ENCODE data around the gene SIGLECL1.

Gene SIGLECL1

DNA sequence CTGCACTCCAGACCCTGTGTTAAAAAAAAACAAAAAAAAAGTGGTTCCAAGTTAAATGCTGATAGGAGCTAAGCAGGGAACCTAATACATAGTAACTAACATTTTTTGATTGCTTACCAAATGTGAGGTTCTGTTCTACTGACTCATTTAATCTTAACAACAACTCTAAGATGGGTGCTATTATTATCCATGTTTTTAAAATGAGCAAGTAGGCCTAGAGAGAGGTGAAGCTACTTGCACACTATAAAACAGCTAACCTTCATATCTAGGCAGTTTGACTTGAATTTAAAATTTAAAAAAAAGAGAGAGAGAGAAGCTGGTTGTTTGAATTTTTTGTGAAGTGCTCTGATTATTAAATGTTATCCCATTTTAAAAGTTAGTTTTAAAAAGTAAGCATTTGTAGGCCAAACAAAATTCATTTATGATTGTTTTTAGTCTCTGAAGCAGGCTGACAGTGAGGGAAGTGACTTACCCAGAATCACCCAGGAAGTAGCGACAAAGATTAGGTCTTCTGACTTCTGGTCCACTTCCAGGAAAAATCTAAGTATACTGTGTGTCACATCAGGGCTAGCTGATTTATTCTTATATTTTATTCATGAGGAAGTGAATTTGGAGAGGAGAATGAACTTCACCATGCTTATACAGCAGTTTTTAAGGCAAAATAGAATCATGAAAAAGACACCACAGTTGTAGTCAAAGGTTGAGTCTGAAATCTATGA lies 2.4 kb downstream of the SIGLECL1 start:
- DNase-seq = no peak

DNA sequence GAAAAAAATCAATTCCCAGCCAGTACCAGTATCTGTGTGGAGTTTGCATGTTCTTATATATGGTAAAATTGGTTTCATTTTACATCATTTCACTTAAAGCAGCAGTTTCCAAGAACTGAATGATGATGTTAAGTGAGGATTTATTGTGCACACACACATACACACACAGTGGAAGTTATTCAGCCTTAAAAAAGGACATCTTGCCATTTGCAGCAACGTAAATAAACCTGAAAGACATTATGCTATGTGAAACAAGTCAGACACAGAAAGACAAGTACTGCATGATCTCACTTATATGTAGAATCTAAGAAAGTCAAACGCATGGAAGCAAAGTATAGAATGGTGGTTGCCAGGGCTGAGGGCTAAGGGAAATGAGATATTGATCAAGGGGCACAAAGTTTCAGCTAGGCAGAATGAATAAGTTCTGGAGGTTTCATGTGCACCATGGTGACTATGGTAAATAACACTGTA lies 5.3 kb downstream of the SIGLECL1 start:
- DNase-seq = no peak

DNA sequence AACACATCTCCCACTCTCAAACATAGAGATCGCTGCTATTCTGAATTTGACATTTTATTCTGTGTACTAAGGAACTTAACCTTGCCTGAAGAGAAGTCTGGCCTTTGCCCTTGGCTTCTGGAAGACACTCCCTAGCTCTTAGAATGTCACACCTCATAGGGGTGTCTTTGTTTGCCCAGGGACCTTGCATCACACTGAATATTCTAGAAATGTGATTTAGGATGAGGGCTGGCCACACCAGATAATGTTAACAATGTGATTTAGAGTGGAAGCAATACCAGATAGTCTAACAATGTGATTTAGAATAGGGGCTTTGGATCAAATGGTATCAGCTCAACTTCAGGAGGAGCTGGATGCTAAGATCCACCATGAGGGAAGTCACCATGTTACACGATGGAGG lies 6.6 kb downstream of the SIGLECL1 start:
- no peak for DNase-seq

DNA sequence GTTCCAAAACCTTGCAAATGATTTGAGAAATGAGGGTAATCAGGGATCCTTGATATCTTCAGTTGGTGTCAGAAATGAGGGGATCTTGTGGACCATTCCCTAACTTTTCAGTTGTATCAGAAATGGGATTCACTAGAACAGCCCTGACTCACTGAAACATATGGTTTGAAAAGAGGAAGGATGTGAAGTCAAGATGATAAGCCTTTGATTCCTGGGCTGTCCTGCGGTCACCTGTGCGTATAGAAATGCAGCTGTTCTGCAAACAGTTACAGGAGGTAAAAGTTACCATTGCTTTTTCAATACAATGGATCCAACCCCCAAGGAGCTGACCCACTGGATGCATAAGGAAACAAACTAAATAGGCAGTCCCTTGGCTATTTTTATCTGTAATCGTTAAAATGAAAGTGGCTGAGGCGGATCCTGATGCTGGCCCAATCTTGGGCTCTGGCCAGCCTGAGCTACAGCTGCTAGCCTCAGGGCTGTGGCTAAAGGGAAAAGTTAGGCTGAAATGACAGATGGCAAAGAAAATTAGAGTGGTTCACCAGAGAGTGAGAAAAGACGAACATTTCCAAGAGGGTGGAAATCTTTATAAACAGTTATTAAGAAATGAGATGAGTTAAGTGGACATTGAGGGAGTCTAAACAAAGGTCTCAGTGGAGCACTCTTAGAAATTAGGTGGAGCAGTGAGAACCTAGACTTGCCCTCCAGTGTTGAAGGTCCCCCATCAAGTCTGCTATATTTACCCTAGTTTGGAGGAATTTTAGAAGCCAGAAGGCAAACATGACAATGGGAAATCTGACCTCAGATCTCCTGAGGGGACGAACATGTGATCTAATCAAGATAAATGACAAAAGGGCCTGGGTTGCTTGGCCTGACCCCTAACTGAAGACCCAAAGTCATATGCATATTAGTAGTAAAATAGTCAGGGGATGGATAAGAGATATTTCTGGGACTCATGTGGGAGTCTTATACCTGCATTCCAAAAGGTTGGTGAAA lies 7.6 kb downstream of the SIGLECL1 start:
- no peak for DNase-seq

DNA sequence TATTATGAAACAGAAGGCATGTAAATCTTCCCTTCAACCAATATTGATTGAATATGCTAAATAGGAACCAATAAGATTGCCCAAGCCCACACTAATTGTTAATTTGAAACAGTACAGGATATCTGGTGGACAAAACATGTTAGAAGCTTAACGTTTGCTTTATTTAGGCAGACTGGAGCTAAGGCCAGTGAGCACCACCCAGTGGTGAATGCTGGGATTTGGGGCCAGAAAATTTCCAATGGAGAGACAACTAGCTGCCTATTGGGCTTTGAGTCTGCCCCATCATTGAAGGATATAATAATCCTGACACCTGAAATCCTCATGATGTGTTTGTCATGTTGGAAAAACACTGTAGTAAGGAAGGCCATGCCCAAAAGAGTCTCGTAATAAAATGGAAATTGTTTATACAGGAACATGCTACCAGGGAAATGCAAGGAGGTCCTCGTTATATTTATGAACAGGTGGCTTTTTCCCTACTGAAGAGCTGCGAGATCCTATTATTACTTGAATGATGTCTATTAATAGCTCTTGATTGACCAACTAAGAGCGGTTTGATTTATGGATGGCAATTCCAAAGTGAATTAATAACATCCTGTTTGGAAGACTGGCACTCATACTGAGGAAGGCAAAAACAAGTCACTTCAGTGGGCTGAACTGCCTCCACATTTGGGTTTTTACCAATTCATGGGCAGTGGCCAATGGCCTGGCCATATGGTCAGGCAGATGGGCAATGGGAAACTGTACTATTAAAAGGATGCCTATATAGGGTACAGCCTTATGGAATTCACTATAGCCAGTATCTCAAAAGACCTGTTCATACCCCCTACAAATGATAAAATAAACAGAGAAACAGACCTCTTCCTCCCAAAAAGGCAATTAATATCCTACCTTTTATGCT lies 8.7 kb downstream of the SIGLECL1 start:
- peak; percentile 9 for DNase-seq

DNA sequence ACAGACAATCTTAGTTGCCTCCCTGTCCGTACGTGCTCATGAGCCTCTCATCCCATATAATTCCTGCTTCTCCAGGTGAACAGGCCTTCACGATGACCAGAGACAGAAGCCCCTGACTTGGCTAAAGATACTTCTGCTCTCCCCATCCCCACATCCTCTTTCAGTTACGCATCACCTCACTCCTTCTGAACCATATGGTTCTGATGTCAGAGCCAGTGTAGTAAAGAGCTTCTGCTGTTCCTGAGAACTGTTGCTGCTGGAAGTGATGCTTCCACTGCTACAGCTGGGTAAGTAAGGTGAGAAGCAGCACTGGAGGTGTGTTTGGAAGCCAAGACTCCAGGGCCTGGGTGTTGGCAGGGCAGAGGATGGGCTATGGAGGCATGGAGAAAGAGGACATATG lies 12.9 kb downstream of the SIGLECL1 start:
- DNase-seq = no peak

DNA sequence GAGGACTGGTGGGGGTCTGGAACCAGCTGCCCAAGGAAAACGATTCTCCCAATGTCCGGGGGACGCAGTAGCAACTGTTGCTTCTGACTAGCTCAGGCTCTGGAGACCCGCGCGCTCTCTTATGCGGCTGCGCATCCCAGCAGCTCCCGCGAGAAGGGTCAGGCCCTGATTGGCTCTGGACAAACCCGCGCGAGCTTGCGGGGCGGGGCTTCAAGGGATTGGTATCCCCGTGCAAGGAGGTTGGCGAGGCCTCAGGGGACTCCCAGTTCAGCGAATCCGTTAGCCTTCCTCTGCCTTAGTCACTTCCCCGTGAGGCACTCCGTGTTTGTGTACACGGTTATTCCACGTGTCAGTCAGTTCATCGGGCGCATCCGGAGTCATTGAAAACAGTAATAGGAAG lies 20.2 kb downstream of the SIGLECL1 start:
- DNase-seq = no peak

DNA sequence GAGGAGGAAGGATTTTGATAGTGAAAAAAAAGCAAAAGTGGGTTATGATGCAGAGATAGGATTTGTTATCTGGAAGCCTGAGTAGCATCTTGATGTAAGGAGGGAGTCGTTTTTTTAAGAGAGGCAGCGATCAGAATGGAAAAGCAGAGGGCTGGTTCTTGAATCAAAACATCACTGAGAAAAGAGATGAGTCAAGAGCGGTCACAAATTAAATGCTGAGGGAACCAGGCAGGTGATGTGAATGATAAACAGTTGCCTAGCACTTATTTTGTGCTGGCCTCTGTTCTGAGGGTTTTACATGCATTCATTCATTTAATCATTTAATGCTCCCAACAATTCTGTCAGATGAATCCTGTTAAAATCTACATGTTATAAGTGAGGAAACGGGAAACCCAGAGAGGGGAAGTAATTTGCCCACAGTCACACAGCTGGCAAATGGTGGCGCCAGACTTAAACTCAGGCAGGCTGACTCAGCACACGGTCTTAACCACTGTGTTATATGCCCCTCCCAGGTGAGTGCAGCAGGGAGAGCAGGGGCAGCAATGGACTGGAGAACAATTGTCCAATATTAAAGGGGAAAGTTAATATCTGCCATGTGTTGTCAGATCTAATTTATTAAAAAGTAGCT lies 21.4 kb downstream of the SIGLECL1 start:
- no peak for DNase-seq

DNA sequence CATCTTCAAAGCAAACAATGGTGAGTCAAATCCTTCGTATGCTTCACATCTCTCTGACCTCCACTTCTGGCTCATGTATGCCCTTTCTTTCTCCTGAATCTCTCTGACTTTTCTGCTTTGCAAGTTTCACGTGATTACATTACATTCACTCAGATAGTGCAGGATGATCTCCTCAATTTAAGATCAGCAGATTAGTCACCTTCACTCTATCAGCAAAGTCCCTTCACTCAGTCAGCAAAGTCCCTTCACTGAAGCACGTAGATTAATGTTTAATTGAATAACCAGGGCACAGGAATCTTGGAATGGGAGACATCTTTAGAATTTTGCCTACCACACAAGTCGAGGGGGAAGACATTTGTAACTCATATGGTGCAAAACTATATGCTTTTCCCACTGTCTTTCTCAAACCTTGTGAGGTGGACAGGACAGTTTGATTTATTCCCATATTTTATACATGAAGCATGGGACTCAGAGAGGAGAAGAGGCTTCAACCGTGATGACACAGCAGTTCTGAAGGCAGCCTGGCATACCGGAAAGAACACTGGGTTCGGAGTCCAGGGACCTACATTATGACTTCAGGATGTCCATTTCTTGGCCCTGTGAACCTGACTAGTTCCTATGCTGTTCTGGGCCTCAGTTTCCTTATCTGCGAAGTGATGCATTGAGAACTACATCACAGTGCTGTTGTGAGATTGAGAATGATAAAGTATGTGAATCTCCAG lies 23.3 kb downstream of the SIGLECL1 start:
- no peak for DNase-seq

DNA sequence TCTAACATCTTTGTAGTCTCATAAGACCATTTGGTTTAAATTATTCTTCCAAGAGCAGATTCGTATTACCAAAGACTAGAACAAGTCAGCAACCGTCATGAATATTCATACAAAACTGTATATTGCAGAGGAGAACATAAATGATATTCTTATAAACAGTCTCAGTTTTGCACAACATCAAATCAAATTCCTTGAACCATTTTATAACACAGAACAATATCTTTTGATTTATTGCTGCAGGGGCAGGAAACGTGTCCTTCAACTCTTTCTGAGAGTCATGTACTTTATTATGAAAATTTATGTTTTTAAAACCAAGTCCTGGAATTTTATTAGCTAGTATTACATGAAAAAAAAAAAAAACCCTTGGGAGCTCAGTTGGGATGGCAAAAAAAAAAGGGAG lies 26.2 kb downstream of the SIGLECL1 start:
- no peak for DNase-seq

DNA sequence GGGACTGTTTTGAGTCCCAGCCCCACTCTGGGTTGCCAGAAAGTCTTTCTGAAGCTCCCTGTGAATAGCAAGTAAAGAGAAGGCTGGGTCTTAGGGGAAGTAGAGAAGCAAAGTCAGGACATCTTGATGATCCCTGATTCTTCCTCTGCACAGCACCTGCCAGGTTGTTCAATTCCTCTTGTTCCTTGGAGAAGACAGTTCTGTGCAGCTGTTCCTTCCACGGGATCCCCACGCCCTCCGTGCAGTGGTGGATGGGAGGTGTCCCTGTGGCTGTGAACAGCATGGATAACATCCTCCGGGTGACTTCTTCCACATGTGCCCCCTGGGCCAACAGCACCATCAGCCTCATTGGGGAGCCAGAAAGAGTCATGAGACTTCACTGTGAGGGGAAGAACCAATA lies 31.5 kb downstream of the SIGLECL1 start:
- DNase-seq = no peak

DNA sequence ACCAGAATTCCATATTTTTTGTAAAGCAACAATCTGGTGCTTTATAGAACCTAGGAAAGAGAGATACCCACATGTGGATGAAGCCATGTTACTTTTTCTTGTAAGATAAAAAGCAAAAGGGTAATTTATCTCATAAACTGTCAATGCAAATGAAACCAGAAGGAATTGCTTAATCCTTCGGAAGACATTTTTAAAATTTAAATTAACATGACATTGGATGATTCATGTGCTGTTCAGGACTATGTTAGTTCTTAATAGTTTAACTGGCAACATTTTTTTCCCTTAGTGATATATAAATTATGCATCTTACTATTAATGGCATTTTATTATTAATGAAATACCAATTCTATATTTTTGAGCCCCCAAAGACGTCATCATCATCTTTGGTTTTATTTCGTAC lies 34.8 kb downstream of the SIGLECL1 start:
- DNase-seq = no peak

DNA sequence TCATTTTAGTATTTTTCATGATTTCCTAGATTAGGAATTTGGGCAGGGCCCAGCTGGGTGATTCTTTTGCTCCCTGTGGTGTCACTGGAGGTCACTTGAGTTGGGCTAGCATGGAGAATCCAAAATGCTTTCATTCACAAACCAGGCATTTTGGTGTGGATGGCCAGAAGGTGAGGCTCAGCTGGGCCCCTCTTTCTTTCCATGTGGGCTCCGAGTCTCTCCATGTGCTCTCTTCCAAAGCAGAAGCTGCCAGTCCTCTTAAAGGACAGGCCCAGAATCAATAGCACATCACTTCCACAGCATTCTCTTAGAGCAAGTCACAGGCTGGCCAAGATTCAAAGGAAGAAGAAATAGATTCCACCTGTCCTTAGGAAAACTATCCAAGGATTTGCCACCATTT lies 38.8 kb downstream of the SIGLECL1 start:
- no peak for DNase-seq

DNA sequence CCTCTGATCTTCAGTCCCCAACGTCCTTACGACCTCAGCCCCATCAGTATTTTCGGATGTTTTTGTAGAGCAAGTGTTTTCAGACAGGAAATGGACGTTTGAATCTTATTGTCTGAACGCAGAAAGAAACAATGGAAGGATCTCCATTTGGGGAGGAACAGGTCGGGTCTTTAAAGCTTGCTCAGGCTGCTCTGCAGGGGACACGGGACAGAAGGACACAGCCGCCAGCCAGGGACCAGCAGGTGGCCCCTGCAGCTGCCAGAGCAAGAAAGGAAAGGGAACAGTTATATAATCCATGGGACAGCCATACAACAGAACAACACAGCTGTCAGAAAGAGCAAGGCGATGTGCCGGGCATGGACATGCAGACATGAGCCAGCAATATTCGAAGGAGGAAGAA lies 42.1 kb downstream of the SIGLECL1 start:
- DNase-seq = no peak

DNA sequence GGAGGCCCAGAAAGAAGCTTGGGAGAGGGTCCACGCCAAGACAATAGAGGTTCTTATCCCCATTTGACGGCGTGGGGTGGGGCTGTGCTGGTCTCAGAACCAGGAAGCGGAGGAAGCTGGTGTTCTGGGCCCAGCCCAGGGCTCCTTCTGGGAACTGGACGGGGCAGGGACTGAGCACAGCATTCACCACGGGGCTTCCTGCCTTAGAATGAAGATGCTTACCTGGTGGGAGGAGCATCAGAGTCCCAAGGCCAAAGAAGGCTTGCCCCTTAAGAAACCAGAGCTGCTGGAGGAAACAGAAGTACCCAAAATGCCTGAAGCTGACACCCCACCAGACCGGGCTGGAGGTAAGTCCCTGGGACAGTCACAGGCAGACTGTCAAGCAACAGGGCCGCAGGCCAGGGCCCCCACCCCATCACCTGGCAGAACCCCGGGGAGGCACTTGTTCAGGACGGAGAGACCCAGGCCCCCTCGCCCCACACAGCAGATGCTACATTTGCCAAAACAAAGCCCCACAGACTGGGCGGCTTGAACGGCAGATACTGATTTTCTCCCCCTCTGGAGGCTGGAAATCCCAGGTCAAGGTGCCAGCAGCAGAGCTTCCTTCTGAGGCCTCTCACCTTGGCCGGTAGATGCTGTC lies 42.8 kb downstream of the SIGLECL1 start:
- no peak for DNase-seq

DNA sequence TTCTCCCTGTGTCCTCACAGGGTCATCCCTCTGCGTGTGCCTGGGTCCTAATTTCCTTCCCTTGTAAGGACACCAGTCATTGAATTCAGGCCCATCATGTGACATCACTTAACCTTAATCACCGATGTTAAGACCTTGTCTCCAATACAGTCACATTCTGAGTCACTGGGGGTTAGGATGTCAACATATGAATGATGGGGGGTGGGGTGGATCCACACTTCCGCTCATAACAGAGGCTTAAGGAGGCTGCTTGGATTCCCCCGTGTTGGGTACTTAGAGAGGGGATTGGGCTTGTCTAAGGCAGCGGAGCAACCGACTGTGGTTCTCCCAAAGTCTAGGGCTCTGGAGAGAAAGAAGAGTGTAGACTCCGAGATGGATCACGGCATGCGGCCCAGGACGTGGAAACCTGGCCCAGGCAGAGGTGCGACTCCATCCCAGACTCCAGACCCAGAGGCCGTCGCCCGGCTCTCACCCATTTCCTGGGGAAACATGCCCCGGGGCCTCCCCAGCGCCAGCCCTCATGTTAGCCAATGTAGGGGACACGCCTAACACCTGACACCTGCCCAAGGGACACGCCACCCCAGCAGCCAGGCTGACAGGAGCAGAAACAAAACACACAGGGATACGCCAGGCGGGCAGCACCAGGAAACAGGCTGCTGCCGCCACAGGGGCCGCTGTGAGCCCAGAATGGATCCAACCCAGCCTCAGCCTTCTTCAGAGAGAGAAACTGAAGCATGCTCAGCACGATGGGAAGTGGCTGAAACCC lies 43.5 kb downstream of the SIGLECL1 start:
- no peak for DNase-seq

DNA sequence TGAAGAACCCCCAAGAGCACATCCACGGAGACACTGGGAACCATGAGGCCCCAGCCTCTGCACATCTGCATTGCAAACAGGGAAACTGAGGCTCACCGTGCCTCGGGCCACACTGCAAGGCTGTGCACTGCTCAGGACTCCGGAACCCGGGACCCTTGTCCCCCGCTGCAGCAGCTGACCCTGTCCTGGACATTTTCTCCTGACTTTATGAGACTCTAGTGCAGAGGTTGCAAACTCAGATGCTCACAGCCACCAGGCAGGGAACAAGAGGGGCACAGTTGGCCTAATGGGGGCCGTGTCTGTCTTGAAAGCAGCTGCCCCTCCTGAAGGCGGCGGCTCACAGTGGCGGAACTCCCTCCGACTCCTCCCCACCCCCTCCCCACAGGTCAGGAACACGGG lies 44.1 kb downstream of the SIGLECL1 start:
- DNase-seq = no peak

DNA sequence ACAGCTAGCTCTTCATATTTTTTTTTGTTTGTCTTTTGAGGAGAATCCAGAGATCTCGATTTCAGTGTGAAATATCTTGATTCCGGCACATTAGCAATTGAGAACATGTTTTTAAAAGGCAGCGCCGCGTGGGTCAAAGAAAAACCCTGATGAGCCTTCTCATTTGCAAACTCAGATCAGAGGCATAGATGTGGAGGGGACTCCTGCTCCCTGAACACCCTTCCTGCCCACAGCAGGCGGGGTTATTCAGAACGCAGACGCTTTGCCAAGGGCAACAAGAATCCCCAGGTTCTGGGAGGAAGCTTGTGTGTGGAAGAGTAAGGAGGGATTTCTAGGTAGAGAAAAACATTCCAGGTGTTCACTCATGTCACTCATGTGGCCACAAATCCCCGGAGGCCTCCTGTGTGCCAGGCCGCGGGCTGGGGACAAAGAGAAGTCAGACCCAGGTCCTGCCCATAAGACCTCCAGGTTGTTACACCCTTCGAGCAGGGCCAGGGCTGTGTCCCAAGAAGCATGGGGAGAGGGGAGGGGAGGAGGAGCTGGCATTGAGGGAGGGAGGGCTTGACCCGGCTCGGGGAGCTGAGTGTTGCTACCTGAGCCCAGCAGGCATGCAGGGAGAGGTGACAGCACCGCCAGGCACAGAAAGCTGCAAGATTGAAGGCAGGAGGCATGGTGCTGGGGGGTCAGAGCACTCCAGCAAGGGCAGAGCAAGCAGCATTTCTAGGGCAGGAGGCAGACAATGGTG lies 44.7 kb downstream of the SIGLECL1 start:
- no peak for DNase-seq

DNA sequence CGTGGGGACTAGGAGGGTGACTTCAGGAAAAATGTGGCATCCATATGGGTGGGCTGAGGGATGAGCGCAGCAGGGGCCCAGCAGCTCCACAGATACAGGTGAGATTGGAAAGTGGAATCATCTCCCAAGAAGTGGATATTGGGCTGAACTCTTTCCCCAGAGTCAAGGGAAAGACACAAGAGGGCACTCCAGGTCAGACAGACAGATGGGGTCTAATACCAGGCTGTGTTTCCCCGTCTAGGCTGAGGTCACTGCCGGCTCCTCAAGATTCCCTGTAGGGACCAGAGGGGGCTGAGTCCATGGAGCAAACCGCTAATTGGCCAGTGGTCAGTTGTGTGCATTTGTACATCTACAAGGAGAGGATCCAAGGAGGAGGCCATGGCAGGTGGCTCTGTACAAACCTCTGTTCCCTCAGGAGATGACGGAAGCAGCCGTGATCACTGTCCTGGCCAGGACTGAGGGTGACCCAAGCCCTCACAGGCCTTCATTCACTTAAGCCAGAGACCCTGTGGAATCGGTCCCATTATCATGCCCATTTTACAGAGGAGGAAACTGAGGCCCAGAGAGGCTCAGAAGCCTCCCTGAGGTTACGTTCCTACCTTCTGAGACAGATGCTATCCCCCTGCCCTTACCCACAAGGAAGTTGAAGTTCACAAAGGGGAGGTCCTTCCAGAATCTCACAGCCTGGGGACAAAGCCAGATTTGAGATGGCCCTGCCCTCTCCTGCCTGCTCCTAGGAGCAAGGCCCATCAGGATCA lies 45.6 kb downstream of the SIGLECL1 start:
- DNase-seq = no peak

All from fibroblast of skin of scalp (primary cell).